AG20443 (cell line): ENCODE data around the gene NOLC1.

ENCODE experiments used
- DNase-seq: peaks from one replicate; pipeline ENCODE4 v3.0.0; 2012; ENCODE audit warnings: low spot score, mixed read lengths

Gene NOLC1

DNA sequence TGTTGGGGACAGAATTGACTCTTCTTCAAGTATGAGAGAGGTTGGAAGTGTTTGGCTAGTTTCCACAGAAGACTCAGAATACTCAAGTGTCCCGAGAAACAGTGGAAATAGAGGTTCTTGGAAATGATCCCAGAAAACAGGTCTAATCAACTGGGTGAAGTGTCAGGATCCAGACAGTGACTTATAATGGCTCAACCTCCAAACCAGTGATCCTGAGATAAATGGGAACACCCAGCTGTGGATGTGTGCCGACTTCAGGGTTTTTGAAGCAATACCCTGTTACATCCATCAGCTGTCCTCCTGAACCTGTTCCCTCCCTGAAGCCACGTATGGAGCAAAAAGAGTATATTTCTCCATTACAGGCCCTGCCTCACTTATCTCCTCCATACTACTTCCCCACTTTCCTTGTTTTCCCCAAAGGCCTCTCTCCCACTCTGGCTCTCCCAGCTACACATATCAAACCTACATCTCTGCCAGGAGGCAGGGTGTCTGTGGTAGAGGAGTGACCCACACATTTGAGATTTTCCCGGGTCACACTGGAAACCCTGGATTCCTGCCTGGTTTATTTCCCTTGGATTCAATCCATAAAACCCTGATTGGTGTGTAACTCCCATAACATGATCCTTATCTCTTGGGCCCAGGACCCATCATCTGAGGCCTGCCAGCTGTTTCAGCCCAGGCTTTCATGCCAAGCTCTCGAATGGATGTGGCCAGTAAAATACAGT, 56.3 kb downstream of the NOLC1 start:
- no peak for DNase-seq

DNA sequence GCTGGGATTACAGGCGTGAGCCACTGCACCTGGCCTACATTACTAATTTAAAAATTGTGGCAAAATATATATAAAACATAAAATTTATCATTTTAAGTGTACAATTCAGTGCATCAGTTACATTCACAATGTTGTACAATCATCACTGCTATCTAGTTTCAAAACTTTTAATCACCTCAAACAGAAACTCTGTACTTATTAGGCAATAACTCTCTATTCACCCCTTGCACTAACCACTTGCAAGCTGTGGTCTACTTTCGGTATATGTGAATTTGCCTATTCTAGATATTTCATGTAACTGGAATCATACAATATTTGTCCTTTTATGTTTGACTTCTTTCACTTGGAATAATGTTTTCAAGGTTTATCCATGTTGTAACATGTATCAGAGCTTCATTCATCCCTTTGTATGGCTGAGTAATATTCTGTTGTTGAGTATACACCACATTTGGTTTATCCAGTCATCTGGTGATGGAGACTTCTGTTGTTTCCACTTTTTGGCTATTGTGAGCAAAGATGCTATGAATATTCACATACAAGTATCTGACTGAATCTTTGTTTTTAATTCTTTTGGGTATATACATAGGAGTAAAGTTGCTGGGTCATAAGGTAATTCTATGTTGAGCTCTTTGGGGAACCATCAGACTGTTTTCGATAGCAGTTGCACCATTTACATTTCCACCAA, 59.6 kb downstream of the NOLC1 start:
- no peak for DNase-seq
